GM23338 (cell line): ENCODE data around the gene GRIN2B. TPM values are rescaled to one million over a fixed set of nuclear protein-coding genes. Genes with fewer than 3 reads are reported as not detected.

ENCODE experiments used
- ATAC-seq: fragments of 200-7000 bp; cut with Tn5 transposase; 3 replicates; pipeline ENCODE4 v1.9.1; 2020
- DNase-seq: peaks from one replicate; pipeline ENCODE4 v3.0.0-alpha.2; 2015; ENCODE audit warnings: low spot score
- H2AFZ ChIP-seq: fragments of 200-600 bp; sonication (generic); 2 replicates; pipeline ENCODE4 v1.8.0; 2016; ENCODE audit warnings: antibody characterized with exemption, mild to moderate bottlenecking, moderate library complexity
- H3F3A ChIP-seq: fragments of 200-600 bp; sonication (generic); replicated peaks from 2 replicates; pipeline ENCODE4 v1.8.0; 2017; ENCODE audit warnings: antibody characterized with exemption, mixed run types, low read depth
- H3K27ac ChIP-seq: fragments of 200-600 bp; sonication (generic); 2 replicates; pipeline ENCODE4 v1.6.1; 2016; ENCODE audit warnings: low read depth
- H3K27me3 ChIP-seq: fragments of 200-600 bp; sonication (generic); 2 replicates; pipeline ENCODE4 v1.8.0; 2016; ENCODE audit warnings: mild to moderate bottlenecking, mixed run types, moderate library complexity; ENCODE audit not compliant: insufficient read depth
- H3K36me3 ChIP-seq: fragments of 200-600 bp; sonication (generic); 2 replicates; pipeline ENCODE4 v1.8.0; 2016; ENCODE audit warnings: mild to moderate bottlenecking; ENCODE audit not compliant: insufficient read depth
- H3K4me1 ChIP-seq: fragments of 200-600 bp; sonication (generic); 2 replicates; pipeline ENCODE4 v1.8.0; 2016; ENCODE audit warnings: mild to moderate bottlenecking, moderate library complexity; ENCODE audit not compliant: insufficient read depth
- H3K4me2 ChIP-seq: fragments of 200-600 bp; sonication (generic); 2 replicates; pipeline ENCODE4 v1.7.1; 2017; ENCODE audit warnings: mixed run types
- H3K4me3 ChIP-seq: fragments of 200-600 bp; sonication (generic); 2 replicates; pipeline ENCODE4 v1.6.1; 2016; ENCODE audit warnings: mixed run types
- H3K79me2 ChIP-seq: fragments of 200-600 bp; sonication (generic); replicated peaks from 2 replicates; pipeline ENCODE4 v1.8.0; 2017; ENCODE audit warnings: mild to moderate bottlenecking; ENCODE audit not compliant: insufficient read depth
- H3K9me2 ChIP-seq: fragments of 200-600 bp; sonication (generic); 2 replicates; pipeline ENCODE4 v1.8.0; 2017; ENCODE audit not compliant: insufficient read depth
- H4K20me1 ChIP-seq: fragments of 200-600 bp; sonication (generic); replicated peaks from 2 replicates; pipeline ENCODE4 v1.8.0; 2017; ENCODE audit warnings: mild to moderate bottlenecking; ENCODE audit not compliant: insufficient read depth
- H3K27ac Mint-ChIP-seq: 2 replicates; pipeline ENCODE4 v1.8.0; 2020; ENCODE audit warnings: inconsistent platforms, mild to moderate bottlenecking, moderate library complexity, mixed read lengths
- H3K27me3 Mint-ChIP-seq: 3 replicates; pipeline ENCODE4 v1.8.0; 2022; ENCODE audit warnings: low read depth, mild to moderate bottlenecking, moderate library complexity, mixed read lengths, inconsistent platforms; ENCODE audit not compliant: insufficient read depth, poor library complexity
- H3K36me3 Mint-ChIP-seq: 3 replicates; pipeline ENCODE4 v1.8.0; 2021; ENCODE audit warnings: low read depth, mild to moderate bottlenecking, inconsistent platforms, moderate library complexity, mixed read lengths
- H3K4me1 Mint-ChIP-seq: 3 replicates; pipeline ENCODE4 v1.8.0; 2020; ENCODE audit warnings: mild to moderate bottlenecking, inconsistent platforms, mixed read lengths
- H3K4me3 Mint-ChIP-seq: 3 replicates; pipeline ENCODE4 v1.8.0; 2021; ENCODE audit warnings: moderate library complexity, mild to moderate bottlenecking, inconsistent platforms, mixed read lengths
- H3K9me3 Mint-ChIP-seq: 3 replicates; pipeline ENCODE4 v1.8.0; 2020; ENCODE audit warnings: moderate library complexity, mild to moderate bottlenecking, inconsistent platforms, mixed read lengths
- CREB1 ChIP-seq: fragments of 250-450 bp; sonication (Bioruptor Pico); IDR thresholded peaks from 2 replicates; pipeline ENCODE4 v1.5.0; 2020; ENCODE audit warnings: low read depth, mild to moderate bottlenecking, moderate library complexity
- EZH2 ChIP-seq: fragments of 200-600 bp; sonication (generic); IDR thresholded peaks from one replicate; pipeline ENCODE4 v1.8.0; 2017; ENCODE audit warnings: antibody characterized with exemption, mild to moderate bottlenecking, low read depth; ENCODE audit not compliant: unreplicated experiment
- JUNB ChIP-seq: IDR thresholded peaks from one replicate; pipeline ENCODE4 v1.6.1; 2016; ENCODE audit warnings: antibody characterized with exemption; ENCODE audit not compliant: unreplicated experiment
- NANOG ChIP-seq: IDR thresholded peaks from 2 replicates; pipeline ENCODE4 v1.6.1; 2016; ENCODE audit warnings: antibody characterized with exemption, borderline replicate concordance
- REST ChIP-seq: IDR thresholded peaks from one replicate; pipeline ENCODE4 v1.6.1; 2018; ENCODE audit warnings: antibody characterized with exemption; ENCODE audit not compliant: unreplicated experiment
- STAT1 ChIP-seq: IDR thresholded peaks from one replicate; pipeline ENCODE4 v1.6.1; 2016; ENCODE audit warnings: antibody characterized with exemption; ENCODE audit not compliant: unreplicated experiment
- ZNF114 ChIP-seq: fragments of 250-450 bp; sonication (Bioruptor Pico); IDR thresholded peaks from 2 replicates; pipeline ENCODE4 v1.5.0; 2020; ENCODE audit warnings: mild to moderate bottlenecking, moderate library complexity
- ZNF331 ChIP-seq: fragments of 250-450 bp; sonication (Bioruptor Pico); IDR thresholded peaks from 2 replicates; pipeline ENCODE4 v1.5.0; 2020; ENCODE audit warnings: low read depth, mild to moderate bottlenecking, moderate library complexity
- ZNF462 ChIP-seq: fragments of 250-450 bp; sonication (Bioruptor Pico); IDR thresholded peaks from 2 replicates; pipeline ENCODE4 v1.5.0; 2020; ENCODE audit warnings: mild to moderate bottlenecking, moderate library complexity
- polyA plus RNA-seq: library from polyadenylated mRNA; unstranded; fragments of >200 nt; fragmentation: Nextera tagmentation; extraction: Ambion mirVana; gene quantifications from 2 replicates; pipeline ENCODE4 v1.2.1, GENCODE V29; 2016
- total RNA-seq: library from RNA; depleted of rRNA; stranded (reverse); fragments of >200 nt; shearing (Covaris generic); gene quantifications from 2 replicates; pipeline ENCODE4 v1.2.3, GENCODE V29; 2014
- TF ChIP-seq, protein P1 (sequence below), 2 experiments: fragments of 200-600 bp in 1 of 2; sonication (generic) in 1 of 2; conservative IDR thresholded peaks; 2 replicates each; pipeline versions ENCODE4 v1.5.1 to v1.6.1; 2016 to 2017; ENCODE audit warnings: antibody characterized with exemption in 2 of 2, low read depth in 2 of 2, mild to moderate bottlenecking in 2 of 2, moderate library complexity in 1 of 2

The GRIN2B gene
- total and polyA plus RNA-seq, 2 experiments from 2014 or later = 0.31 to 3.0 TPM

GRCh38 chr12:14026537-14026936 lies 45.1 kb upstream of the GRIN2B start (continued):
- no peak for TF ChIP-seq ZNF462 (CRISPR knock-in tag)
- no peak for TF ChIP-seq NANOG
- TF ChIP-seq STAT1 = no peak
- no peak for TF ChIP-seq REST
- TF ChIP-seq EZH2 = no peak

DNA sequence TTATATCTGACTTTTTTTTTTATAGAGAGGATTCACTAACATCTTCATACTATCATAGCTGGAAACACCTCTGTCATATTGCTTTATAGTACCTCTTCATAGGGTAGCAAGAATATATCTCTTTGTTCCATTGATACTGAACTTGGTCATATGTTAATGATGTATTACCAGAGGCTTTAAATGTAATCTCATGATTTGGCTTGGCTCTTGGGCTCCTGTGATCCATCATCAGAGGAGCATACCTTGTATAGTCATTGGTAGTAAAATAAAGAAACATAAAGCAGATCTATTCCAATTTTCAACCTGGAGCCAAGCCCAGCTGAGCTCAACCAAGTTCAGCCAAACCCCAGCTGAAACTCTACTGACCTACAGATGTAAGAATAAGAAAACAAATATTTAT lies 43.2 kb upstream of the GRIN2B start:
- no peaks in the 10 kb centered on the region for H3K36me3 Mint-ChIP-seq
- no peak overlapping the region for H2AFZ ChIP-seq
- H3K9me3 Mint-ChIP-seq = no peaks in the 10 kb centered on the region
- TF ChIP-seq ZNF331 (CRISPR knock-in tag) = no peak
- TF ChIP-seq CREB1 (CRISPR knock-in tag) = no peak
- no peak for TF ChIP-seq STAT1
- TF ChIP-seq ZNF114 (CRISPR knock-in tag) = no peak
- TF ChIP-seq NANOG = no peak
- no peak for TF ChIP-seq JUNB
- TF ChIP-seq, protein P1, sequence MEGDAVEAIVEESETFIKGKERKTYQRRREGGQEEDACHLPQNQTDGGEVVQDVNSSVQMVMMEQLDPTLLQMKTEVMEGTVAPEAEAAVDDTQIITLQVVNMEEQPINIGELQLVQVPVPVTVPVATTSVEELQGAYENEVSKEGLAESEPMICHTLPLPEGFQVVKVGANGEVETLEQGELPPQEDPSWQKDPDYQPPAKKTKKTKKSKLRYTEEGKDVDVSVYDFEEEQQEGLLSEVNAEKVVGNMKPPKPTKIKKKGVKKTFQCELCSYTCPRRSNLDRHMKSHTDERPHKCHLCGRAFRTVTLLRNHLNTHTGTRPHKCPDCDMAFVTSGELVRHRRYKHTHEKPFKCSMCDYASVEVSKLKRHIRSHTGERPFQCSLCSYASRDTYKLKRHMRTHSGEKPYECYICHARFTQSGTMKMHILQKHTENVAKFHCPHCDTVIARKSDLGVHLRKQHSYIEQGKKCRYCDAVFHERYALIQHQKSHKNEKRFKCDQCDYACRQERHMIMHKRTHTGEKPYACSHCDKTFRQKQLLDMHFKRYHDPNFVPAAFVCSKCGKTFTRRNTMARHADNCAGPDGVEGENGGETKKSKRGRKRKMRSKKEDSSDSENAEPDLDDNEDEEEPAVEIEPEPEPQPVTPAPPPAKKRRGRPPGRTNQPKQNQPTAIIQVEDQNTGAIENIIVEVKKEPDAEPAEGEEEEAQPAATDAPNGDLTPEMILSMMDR (conservative IDR thresholded peaks at IDR 0.05; ENCODE audit: low read depth in 2 of 2) = no peak

More for the DNA sequence above, 43.2 kb upstream of the GRIN2B start:
- DNase-seq = no peak
- H3K79me2 ChIP-seq = no peaks in the 10 kb centered on the region
- no peaks in the 10 kb centered on the region for H3K4me1 ChIP-seq
- no peak overlapping the region for H3K27ac ChIP-seq
- Mint-ChIP-seq H3K27me3 (no peaks in the 10 kb centered on the region), H3K27ac (no peak overlapping the region), H3K4me1 (no peaks in the 10 kb centered on the region), H3K4me3 (no peak overlapping the region)
- no peaks in the 10 kb centered on the region for H3K9me2 ChIP-seq
- no peaks in the 10 kb centered on the region for H3K36me3 ChIP-seq
- ATAC-seq = no peak
- H3K4me2 ChIP-seq = no peak overlapping the region
- H3F3A ChIP-seq = no peaks in the 10 kb centered on the region
- H3K27me3 ChIP-seq = no peaks in the 10 kb centered on the region
- H3K4me3 ChIP-seq = no peak overlapping the region
- H4K20me1 ChIP-seq = no peaks in the 10 kb centered on the region
